Chondrocyte (in vitro differentiated cells): Measurements from ENCODE around the gene DACT2. TPM values are rescaled to one million over a fixed set of nuclear protein-coding genes. Genes with fewer than 3 reads are reported as not detected.

Source experiments
- DNase-seq: peaks from one replicate; pipeline ENCODE4 v3.0.0; 2021; ENCODE audit warnings: mixed read lengths, low spot score
- H3K27ac Mint-ChIP-seq: one replicate; pipeline ENCODE4 v1.8.0; 2021; ENCODE audit warnings: mild to moderate bottlenecking, moderate library complexity, mixed read lengths; ENCODE audit not compliant: unreplicated experiment
- H3K27me3 Mint-ChIP-seq: 2 replicates; pipeline ENCODE4 v1.8.0; 2021; ENCODE audit warnings: low read depth, mixed read lengths
- H3K36me3 Mint-ChIP-seq: 2 replicates; pipeline ENCODE4 v1.8.0; 2021; ENCODE audit warnings: low read depth, mixed read lengths
- H3K4me1 Mint-ChIP-seq: 2 replicates; pipeline ENCODE4 v1.8.0; 2021; ENCODE audit warnings: low read depth, mild to moderate bottlenecking, mixed read lengths
- H3K4me3 Mint-ChIP-seq: one replicate; pipeline ENCODE4 v1.8.0; 2021; ENCODE audit warnings: mild to moderate bottlenecking, moderate library complexity, mixed read lengths; ENCODE audit not compliant: unreplicated experiment
- H3K9me3 Mint-ChIP-seq: 2 replicates; pipeline ENCODE4 v1.8.0; 2021; ENCODE audit warnings: low read depth, mixed read lengths
- CTCF ChIP-seq: fragments of 200-600 bp; sonication (generic); IDR thresholded peaks from 2 replicates; pipeline ENCODE4 v1.5.0; 2021; ENCODE audit warnings: antibody characterized with exemption, mild to moderate bottlenecking, moderate library complexity
- total RNA-seq: library from RNA; stranded (reverse); gene quantifications from 3 replicates; pipeline ENCODE4 v1.2.1, GENCODE V29; 2021

Gene DACT2
- total RNA-seq, 1 donor from 2014 or later: 4.6 TPM

DNA sequence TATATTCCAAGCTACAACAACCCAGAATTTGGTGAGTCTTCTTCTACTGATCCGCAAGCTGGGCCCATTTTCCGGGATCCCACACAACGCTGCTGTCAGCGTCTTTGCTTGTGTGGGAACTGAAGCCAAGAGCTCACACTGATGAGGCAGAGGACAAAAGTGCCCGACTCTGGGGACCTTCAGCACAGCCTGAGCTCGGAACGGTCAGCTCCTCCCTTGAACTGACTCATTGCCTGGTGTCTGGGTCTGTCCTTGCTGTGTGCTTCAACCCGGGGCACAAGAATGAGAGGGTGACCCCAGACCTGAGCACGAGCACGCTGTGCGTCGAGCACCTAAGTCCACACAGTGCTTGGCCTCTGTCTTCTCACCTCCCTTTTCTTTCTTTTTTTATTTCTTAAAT, 33.5 kb downstream of the DACT2 start:
- peak overlapping the region; percentile 41 for H3K27ac Mint-ChIP-seq
- no peak for TF ChIP-seq CTCF
- no peak for DNase-seq

GRCh38 chr6:168285456-168285855, 34.1 kb downstream of the DACT2 start:
- no peak for DNase-seq
- H3K27ac Mint-ChIP-seq: no peak overlapping the region
- peaks cover 29% of the 10 kb centered on the region for H3K27me3 Mint-ChIP-seq
- H3K9me3 Mint-ChIP-seq: no peaks in the 10 kb centered on the region
- peaks cover 6% of the 10 kb centered on the region for H3K4me1 Mint-ChIP-seq
- no peak for TF ChIP-seq CTCF
- no peak overlapping the region for H3K4me3 Mint-ChIP-seq
- H3K36me3 Mint-ChIP-seq: no peaks in the 10 kb centered on the region

More for the DNA sequence above, 33.5 kb downstream of the DACT2 start:
- Mint-ChIP-seq H3K27me3 (peaks cover 22% of the 10 kb centered on the region), H3K4me3 (no peak overlapping the region), H3K9me3 (no peaks in the 10 kb centered on the region), H3K36me3 (no peaks in the 10 kb centered on the region), H3K4me1 (peaks cover 4% of the 10 kb centered on the region)

DNA sequence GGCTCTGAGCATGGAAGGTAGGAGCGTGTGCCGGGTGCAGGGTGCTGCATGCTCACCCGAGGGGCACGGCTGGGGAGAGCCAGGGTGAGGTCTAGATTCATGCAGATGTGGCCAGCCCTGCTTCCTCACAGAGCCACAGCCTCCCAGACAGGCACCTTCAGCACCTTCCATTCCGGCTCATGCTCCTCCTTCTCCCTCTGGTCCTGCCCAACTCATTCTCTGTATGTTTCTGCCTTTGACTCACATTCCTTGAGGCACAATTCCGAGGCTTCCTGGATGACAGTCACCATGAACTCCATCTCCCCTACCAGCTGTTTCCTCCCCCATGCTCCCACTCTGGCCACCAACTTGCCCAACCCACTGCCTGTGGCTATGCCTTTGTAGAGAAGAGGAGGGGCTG, 35.4 kb downstream of the DACT2 start:
- H3K9me3 Mint-ChIP-seq: no peaks in the 10 kb centered on the region
- peaks cover 6% of the 10 kb centered on the region for H3K4me1 Mint-ChIP-seq
- DNase-seq: no peak
- H3K27ac Mint-ChIP-seq: no peak overlapping the region
- H3K36me3 Mint-ChIP-seq: no peaks in the 10 kb centered on the region
- no peak for TF ChIP-seq CTCF
- H3K4me3 Mint-ChIP-seq: no peak overlapping the region
- H3K27me3 Mint-ChIP-seq: peaks cover 38% of the 10 kb centered on the region

- Mint-ChIP-seq H3K36me3 (no peaks in the 10 kb centered on the region), H3K27me3 (peaks cover 39% of the 10 kb centered on the region), H3K27ac (no peak overlapping the region), H3K4me3 (no peak overlapping the region), H3K4me1 (peaks cover 6% of the 10 kb centered on the region), H3K9me3 (no peaks in the 10 kb centered on the region)
- TF ChIP-seq CTCF: no peak
- DNase-seq: no peak
Observed at GRCh38 chr6:168283686-168284025, 35.9 kb downstream of the DACT2 start.

DNA sequence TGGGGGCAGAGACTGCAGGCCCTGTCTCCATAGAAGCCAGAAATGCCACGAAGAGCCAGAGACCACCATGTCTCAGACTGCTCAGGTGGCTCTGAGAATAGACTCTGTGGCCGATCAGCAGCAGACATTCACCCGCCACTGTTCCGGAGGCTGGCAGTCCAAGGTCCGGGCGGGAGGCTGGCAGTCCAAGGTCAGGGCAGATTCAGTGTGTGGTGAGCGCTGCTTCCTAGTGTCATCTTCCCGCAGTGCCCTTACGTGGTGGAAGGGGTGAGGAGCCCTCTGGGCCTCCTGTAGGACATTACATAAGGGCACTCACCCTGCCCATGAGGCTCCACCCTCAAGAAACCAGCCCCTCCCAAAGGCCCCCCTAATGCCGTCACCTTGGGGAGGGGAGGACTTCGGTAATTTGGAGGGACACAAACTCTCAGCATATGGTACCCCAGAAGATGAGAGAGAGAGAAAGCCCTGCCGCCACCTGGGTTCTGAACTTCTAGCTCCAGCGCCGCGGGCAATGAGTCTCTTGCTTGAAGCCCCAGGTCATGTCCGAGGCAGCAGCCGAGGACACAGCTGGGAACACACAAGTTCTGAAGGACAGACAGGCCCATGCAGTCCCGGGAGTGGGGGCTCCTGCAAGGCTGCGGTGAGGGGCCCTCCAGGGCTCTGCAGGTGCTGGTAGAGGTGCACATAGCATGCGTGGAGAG, 36.4 kb downstream of the DACT2 start:
- no peak for DNase-seq
- Mint-ChIP-seq H3K27ac (no peak overlapping the region), H3K4me3 (no peak overlapping the region), H3K27me3 (peaks cover 38% of the 10 kb centered on the region), H3K4me1 (peaks cover 6% of the 10 kb centered on the region), H3K36me3 (no peaks in the 10 kb centered on the region), H3K9me3 (no peaks in the 10 kb centered on the region)
- no peak for TF ChIP-seq CTCF
